ENCODE data around the gene CDH16.
"Not testable (repeated sequence)": the region's sequence is repeated elsewhere in the genome, so short reads cannot be mapped to it uniquely, and the experiment has no call there.

Gene CDH16

GRCh38 chr16:66952430-66953110 is 33.9 kb upstream of the CDH16 start:
- Mint-ChIP-seq H3K27ac (no peak overlapping the region), H3K27me3 (ENCODE audit: low read depth) (peaks cover 43% of the 10 kb centered on the region), H3K4me1 (ENCODE audit: low read depth) (peaks cover 17% of the 10 kb centered on the region), H3K9me3 (peaks cover 9% of the 10 kb centered on the region), H3K4me3 (no peak overlapping the region), H3K36me3 (ENCODE audit: low read depth) (no peaks in the 10 kb centered on the region)
- no peak for DNase-seq (ENCODE audit: low spot score)

- H3K9me3 Mint-ChIP-seq: peaks cover 9% of the 10 kb centered on the region
- H3K27ac Mint-ChIP-seq: no peak overlapping the region
- H3K4me3 Mint-ChIP-seq: no peak overlapping the region
- peaks cover 25% of the 10 kb centered on the region for H3K4me1 Mint-ChIP-seq (ENCODE audit: low read depth)
- H3K36me3 Mint-ChIP-seq (ENCODE audit: low read depth): no peaks in the 10 kb centered on the region
- peaks cover 43% of the 10 kb centered on the region for H3K27me3 Mint-ChIP-seq (ENCODE audit: low read depth)
- no peak for DNase-seq (ENCODE audit: low spot score)
Observed at GRCh38 chr16:66950971-66951790, 32.5 kb upstream of the CDH16 start.

GRCh38 chr16:66950437-66950836 is 31.8 kb upstream of the CDH16 start:
- Mint-ChIP-seq H3K4me3 (no peak overlapping the region), H3K27me3 (ENCODE audit: low read depth) (peaks cover 43% of the 10 kb centered on the region), H3K36me3 (ENCODE audit: low read depth) (no peaks in the 10 kb centered on the region), H3K27ac (no peak overlapping the region), H3K4me1 (ENCODE audit: low read depth) (peaks cover 25% of the 10 kb centered on the region), H3K9me3 (peaks cover 9% of the 10 kb centered on the region)
- no peak for DNase-seq (ENCODE audit: low spot score)

- H3K27ac Mint-ChIP-seq: no peak overlapping the region
- DNase-seq (ENCODE audit: low spot score): no peak
- H3K27me3 Mint-ChIP-seq (ENCODE audit: low read depth): peaks cover 43% of the 10 kb centered on the region
- peaks cover 9% of the 10 kb centered on the region for H3K9me3 Mint-ChIP-seq
- H3K36me3 Mint-ChIP-seq (ENCODE audit: low read depth): no peaks in the 10 kb centered on the region
- peaks cover 25% of the 10 kb centered on the region for H3K4me1 Mint-ChIP-seq (ENCODE audit: low read depth)
- H3K4me3 Mint-ChIP-seq: peak overlapping the region; percentile 39
Observed at GRCh38 chr16:66949472-66949871, 30.8 kb upstream of the CDH16 start.

- no peak for DNase-seq (ENCODE audit: low spot score)
- Mint-ChIP-seq H3K4me3 (peak overlapping the region; percentile 87), H3K9me3 (peaks cover 9% of the 10 kb centered on the region), H3K36me3 (ENCODE audit: low read depth) (no peaks in the 10 kb centered on the region), H3K27ac (no peak overlapping the region), H3K4me1 (ENCODE audit: low read depth) (peaks cover 23% of the 10 kb centered on the region), H3K27me3 (ENCODE audit: low read depth) (peaks cover 40% of the 10 kb centered on the region)
Observed at GRCh38 chr16:66948837-66949225, 30.1 kb upstream of the CDH16 start.

GRCh38 chr16:66948134-66948836 is 29.6 kb upstream of the CDH16 start:
- H3K27ac Mint-ChIP-seq: no peak overlapping the region
- H3K4me3 Mint-ChIP-seq: peak overlapping the region; percentile 87
- peaks cover 9% of the 10 kb centered on the region for H3K9me3 Mint-ChIP-seq
- no peak for DNase-seq (ENCODE audit: low spot score)
- peaks cover 40% of the 10 kb centered on the region for H3K27me3 Mint-ChIP-seq (ENCODE audit: low read depth)
- H3K4me1 Mint-ChIP-seq (ENCODE audit: low read depth): peaks cover 21% of the 10 kb centered on the region
- no peaks in the 10 kb centered on the region for H3K36me3 Mint-ChIP-seq (ENCODE audit: low read depth)

GRCh38 chr16:66947302-66948065 is 28.8 kb upstream of the CDH16 start:
- peak overlapping the region; percentile 87 for H3K4me3 Mint-ChIP-seq
- H3K27me3 Mint-ChIP-seq (ENCODE audit: low read depth): peaks cover 37% of the 10 kb centered on the region

GRCh38 chr16:66946974-66947301 is 28.3 kb upstream of the CDH16 start:
- DNase-seq (ENCODE audit: low spot score): no peak
- peaks cover 21% of the 10 kb centered on the region for H3K4me1 Mint-ChIP-seq (ENCODE audit: low read depth)
- no peak overlapping the region for H3K4me3 Mint-ChIP-seq
- H3K36me3 Mint-ChIP-seq (ENCODE audit: low read depth): peaks cover 11% of the 10 kb centered on the region
- H3K9me3 Mint-ChIP-seq: peaks cover 8% of the 10 kb centered on the region
- peaks cover 36% of the 10 kb centered on the region for H3K27me3 Mint-ChIP-seq (ENCODE audit: low read depth)
- peak overlapping the region; percentile 33 for H3K27ac Mint-ChIP-seq

More at GRCh38 chr16:66947302-66948065, 28.8 kb upstream of the CDH16 start:
- Mint-ChIP-seq H3K27ac (no peak overlapping the region), H3K9me3 (peaks cover 9% of the 10 kb centered on the region), H3K4me1 (ENCODE audit: low read depth) (peaks cover 21% of the 10 kb centered on the region), H3K36me3 (ENCODE audit: low read depth) (peaks cover 6% of the 10 kb centered on the region)
- peak; percentile 77 for DNase-seq (ENCODE audit: low spot score)

GRCh38 chr16:66946541-66946940 is 27.9 kb upstream of the CDH16 start:
- H3K4me1 Mint-ChIP-seq (ENCODE audit: low read depth): peaks cover 21% of the 10 kb centered on the region
- DNase-seq (ENCODE audit: low spot score): no peak
- H3K27ac Mint-ChIP-seq: no peak overlapping the region
- H3K36me3 Mint-ChIP-seq (ENCODE audit: low read depth): peaks cover 12% of the 10 kb centered on the region
- peaks cover 32% of the 10 kb centered on the region for H3K27me3 Mint-ChIP-seq (ENCODE audit: low read depth)
- H3K4me3 Mint-ChIP-seq: no peak overlapping the region
- peaks cover 4% of the 10 kb centered on the region for H3K9me3 Mint-ChIP-seq

GRCh38 chr16:66945939-66946338 is 27.3 kb upstream of the CDH16 start:
- H3K27ac Mint-ChIP-seq: no peak overlapping the region
- peaks cover 16% of the 10 kb centered on the region for H3K36me3 Mint-ChIP-seq (ENCODE audit: low read depth)
- peaks cover 21% of the 10 kb centered on the region for H3K4me1 Mint-ChIP-seq (ENCODE audit: low read depth)
- peaks cover 26% of the 10 kb centered on the region for H3K27me3 Mint-ChIP-seq (ENCODE audit: low read depth)
- no peaks in the 10 kb centered on the region for H3K9me3 Mint-ChIP-seq
- H3K4me3 Mint-ChIP-seq: no peak overlapping the region
- DNase-seq (ENCODE audit: low spot score): no peak

- DNase-seq (ENCODE audit: low spot score); H3K27ac Mint-ChIP-seq; H3K4me3 Mint-ChIP-seq; H3K9me3 Mint-ChIP-seq: not testable (repeated sequence)
- H3K27me3 Mint-ChIP-seq (ENCODE audit: low read depth): peaks cover 20% of the 10 kb centered on the region
- peaks cover 17% of the 10 kb centered on the region for H3K4me1 Mint-ChIP-seq (ENCODE audit: low read depth)
- peaks cover 16% of the 10 kb centered on the region for H3K36me3 Mint-ChIP-seq (ENCODE audit: low read depth)
Observed at GRCh38 chr16:66944971-66945370, 26.3 kb upstream of the CDH16 start.

- H3K9me3 Mint-ChIP-seq: no peaks in the 10 kb centered on the region
- H3K4me1 Mint-ChIP-seq (ENCODE audit: low read depth): peaks cover 17% of the 10 kb centered on the region
- no peak for DNase-seq (ENCODE audit: low spot score)
- peaks cover 11% of the 10 kb centered on the region for H3K27me3 Mint-ChIP-seq (ENCODE audit: low read depth)
- H3K4me3 Mint-ChIP-seq: no peak overlapping the region
- H3K36me3 Mint-ChIP-seq (ENCODE audit: low read depth): peaks cover 17% of the 10 kb centered on the region
- H3K27ac Mint-ChIP-seq: no peak overlapping the region
Observed at GRCh38 chr16:66944054-66944441, 25.4 kb upstream of the CDH16 start.

- Mint-ChIP-seq H3K36me3 (ENCODE audit: low read depth) (peaks cover 17% of the 10 kb centered on the region), H3K27me3 (ENCODE audit: low read depth) (peaks cover 6% of the 10 kb centered on the region)
Observed at GRCh38 chr16:66943426-66944053, 24.9 kb upstream of the CDH16 start.

More at GRCh38 chr16:66943426-66944053, 24.9 kb upstream of the CDH16 start:
- no peak for DNase-seq (ENCODE audit: low spot score)
- Mint-ChIP-seq H3K9me3 (no peaks in the 10 kb centered on the region), H3K4me3 (no peak overlapping the region), H3K27ac (no peak overlapping the region), H3K4me1 (ENCODE audit: low read depth) (peaks cover 14% of the 10 kb centered on the region)

Measured in T-helper 2 cell treated with Interferon-gamma antibody and Interleukin-4, amounts not matched to agents 5 μg/mL and 100 μg/mL, for 36 hours (primary cell).